GM18873 (cell line): ENCODE results near the gene GPR32.
"Not testable (repeated sequence)": the region's sequence is repeated elsewhere in the genome, so short reads cannot be mapped to it uniquely, and the experiment has no call there.

Source experiments
- ATAC-seq: cut with Tn5 transposase; IDR thresholded peaks from one replicate; pipeline ENCODE4 v1.9.1; 2021; ENCODE audit warnings: mild to moderate bottlenecking, moderate library complexity, moderate number of reproducible peaks; ENCODE audit not compliant: unreplicated experiment, low FRiP score

Gene GPR32

DNA sequence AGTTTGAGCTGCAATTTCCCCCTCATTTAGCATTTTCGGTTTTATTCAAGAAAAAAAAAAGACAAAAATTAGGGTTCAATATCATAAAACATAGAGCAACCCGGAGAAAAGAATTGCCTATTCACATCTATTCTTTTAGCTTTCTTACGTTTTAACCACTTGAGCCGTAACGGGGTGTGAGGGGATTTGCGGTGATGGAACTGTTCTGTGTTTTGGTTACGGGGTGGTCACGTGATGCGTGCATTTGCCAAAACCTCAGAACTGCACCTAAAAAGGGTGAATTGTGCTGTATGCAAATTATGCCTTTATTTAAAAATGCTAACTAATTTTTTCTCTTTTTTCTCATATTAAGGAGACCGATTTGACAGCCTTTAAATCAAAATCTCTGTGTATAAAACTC is 25.0 kb upstream of the GPR32 start:
- ATAC-seq, result no peak

DNA sequence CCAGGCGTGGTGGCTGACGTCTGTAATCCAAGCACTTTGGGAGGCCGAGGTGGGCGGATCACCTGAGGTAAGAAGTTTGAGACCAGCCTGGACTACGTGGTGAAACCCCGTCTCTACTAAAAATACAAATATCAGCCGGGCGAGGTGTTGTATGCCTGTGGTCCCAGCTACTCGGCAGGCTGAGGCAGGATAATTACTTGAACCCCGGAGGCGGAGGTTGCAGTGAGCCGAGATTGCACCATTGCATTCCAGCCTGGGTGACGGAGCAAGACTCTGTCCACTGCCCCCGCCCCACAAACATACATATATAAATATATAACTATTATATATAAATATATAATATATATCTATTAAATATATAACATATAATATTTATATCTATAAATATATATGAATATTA is 23.1 kb upstream of the GPR32 start:
- not testable (repeated sequence) for ATAC-seq

DNA sequence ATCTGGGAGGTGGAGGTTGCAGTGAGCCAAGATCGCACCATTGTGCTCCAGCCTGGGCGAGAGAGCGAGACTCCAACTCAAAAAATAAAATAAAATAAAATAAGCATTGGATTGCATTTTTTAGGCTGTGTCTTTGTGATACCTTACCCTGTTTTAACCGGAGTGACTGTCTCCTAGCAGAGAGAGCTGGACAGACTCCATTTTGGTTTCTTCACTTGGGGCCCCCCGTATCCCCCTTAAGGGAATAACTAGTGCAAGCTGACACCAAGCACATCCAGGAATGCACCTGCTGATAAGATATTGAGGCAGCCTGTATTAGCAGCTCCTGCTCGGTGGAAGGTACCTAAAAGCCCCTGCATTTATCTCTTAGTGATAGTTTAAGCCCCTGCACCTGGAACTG is 20.8 kb upstream of the GPR32 start:
- ATAC-seq, result no peak

DNA sequence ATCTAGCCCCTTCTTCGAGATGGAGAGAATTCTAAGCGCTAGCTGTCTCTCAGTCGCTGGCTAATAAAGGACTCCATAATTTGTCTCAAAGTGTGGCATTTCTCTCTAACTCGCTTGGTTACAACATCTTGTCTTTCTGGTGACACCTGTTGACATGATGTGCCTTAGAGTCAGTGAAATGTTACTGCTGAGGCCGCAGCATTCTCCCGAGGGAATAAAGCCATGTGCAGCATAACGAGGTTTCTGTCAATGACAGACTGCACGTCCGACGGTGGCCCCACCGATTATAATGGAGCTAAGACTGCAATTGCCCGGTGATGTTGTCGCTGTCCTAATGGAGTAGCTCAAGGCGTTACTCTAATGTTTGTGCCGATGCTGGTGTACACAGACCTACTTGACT is 20.3 kb upstream of the GPR32 start:
- ATAC-seq, result no peak

DNA sequence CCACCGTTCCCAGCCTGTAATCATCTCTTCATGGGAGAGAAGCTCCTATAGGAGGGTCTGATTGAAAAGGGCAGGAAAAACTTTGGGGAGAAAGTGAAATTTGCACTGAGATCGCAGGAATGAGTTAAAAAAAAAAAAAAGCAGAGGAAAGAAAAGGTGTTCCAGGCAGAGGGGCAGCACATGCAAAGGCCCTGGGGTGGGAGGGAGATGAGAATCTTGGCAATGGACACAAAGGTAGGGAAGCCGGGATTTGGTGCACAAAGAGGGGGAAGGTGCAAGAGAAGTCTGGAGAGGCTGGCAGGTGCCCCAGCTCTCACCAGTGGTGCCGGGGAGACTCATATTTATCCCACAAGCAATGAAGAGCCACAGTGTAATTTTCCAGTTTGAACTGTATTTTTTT is 16.4 kb upstream of the GPR32 start:
- ATAC-seq, result no peak

DNA sequence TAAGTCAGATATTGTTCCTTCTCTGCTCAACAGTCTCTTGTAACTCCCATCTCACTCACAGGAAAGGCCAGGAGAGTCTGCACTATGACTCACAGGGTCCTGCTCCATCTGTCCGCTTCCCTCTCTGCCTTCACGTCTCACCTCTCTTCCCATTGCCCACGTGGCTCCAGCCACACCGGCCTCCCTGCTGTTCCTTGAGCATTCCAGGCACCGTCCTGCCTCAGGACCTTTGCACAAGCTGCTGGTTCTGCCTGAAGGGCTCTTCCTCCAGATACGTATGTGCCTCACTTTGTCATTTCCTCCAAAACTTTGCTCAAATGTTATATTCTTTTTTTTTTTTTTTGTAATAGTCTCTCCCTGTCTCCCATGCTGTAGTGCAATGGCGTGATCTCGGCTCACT is 14.0 kb upstream of the GPR32 start:
- not testable (repeated sequence) for ATAC-seq

DNA sequence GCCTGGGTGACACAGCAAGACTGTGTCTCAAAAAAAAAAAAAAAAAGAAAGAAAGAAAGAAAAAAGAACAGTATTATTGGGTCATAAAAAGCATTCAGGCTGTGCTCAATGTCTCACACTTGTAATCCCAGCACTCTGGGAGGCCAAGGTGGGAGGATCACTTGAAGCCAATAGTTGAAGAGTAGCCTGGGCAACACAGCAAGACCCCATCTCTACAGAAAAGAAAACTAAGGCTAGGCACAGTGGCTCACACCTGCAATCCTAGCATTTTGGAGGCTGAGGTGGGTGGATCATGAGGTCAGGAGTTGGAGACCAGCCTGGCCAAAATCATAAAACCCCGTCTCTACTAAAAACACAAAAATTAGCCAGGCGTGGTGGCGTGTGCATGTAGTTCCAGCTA is 12.6 kb upstream of the GPR32 start:
- ATAC-seq, result not testable (repeated sequence)

DNA sequence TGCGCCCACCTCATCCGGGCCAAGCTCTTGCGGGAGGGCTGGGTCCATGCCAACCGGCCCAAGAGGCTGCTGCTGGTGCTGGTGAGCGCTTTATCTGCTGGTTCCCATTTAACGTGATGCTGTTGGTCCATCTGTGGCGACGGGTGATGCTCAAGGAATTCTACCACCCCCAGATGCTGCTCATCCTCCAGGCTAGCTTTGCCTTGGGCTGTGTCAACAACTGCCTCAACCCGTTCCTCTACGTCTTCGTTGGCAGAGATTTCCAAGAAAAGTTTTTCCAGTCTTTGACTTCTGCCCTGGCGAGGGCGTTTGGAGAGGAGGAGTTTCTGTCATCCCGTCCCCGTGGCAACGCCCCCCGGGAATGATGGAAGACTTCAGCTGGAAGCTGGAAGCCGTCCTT is 11.2 kb upstream of the GPR32 start:
- ATAC-seq, result not testable (repeated sequence)

DNA sequence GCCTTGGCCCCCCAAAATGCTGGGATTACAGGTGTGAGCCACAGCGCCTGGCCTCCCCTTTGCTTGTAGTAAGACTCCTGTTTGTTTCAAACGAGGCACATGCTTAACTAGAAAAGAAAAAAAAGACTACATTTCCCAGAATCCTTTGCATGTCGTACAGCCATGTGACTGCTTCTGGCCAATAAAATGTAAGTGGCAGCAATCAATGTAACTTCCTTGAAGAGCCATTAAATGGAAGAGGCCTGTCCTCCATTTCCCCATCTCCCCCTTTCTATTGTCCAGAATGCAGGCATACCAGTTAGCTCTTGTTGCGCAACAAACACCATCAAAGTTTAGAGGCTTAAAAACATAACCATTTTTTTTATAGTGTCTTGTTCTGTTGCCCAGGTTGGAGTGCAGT is 10.4 kb upstream of the GPR32 start:
- ATAC-seq, result no peak

DNA sequence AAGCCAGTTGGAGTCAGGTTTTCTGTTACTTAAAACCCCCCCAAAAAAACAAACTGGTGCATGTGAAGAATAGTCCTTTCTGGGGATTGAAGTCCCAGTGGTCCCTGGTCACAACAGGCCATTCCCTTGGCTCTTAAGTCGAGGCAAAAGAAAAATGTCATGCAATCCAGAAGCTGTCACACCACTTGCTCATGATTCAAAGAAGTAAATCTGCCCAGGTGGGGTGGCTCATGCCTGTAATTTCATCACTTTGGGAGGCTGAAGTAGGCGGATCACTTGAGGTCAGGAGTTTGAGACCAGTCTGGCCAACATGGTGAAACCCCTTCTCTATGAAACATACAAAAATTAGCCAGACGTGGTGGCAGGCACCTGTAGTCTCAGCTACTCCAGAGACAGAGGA is 8.8 kb upstream of the GPR32 start:
- not testable (repeated sequence) for ATAC-seq

DNA sequence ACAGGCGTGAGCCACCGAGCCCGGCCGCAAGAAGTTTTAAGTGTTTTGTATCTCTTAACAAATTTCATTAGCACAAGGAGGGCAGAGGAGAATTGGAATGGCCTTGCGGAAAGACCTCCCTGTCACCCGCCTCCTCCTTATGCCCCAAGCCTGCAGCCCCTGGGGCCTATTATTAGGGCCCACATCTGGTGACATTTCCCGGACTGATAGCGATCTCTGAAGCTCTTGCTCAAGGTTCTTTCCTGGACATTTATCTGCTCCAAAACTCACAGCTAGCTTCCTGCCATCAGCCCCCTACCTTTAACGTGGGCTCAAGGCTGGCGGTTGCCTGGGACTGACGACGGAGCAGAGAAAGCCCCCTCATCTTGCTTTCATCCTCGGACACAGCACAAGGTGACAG is 6.7 kb upstream of the GPR32 start:
- not testable (repeated sequence) for ATAC-seq

DNA sequence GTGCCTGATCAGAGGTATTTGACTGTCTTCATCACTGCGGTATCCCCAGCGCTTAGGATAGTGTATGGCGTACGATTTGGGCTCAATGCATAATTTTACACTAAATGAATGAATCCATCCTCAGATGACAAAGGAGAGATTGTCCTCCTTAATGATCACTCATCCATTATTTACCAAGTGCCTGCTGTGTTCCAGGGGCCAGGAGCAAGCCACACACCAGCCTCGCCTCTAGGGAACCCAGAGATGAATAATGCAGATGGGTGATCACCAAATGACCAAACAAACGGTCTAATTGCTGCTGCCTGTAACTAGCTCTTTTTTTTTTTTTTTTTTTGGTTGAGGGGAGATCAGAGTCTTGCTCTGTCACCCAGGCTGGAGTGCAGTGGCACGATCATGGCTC is 5.9 kb upstream of the GPR32 start:
- ATAC-seq, result no peak

DNA sequence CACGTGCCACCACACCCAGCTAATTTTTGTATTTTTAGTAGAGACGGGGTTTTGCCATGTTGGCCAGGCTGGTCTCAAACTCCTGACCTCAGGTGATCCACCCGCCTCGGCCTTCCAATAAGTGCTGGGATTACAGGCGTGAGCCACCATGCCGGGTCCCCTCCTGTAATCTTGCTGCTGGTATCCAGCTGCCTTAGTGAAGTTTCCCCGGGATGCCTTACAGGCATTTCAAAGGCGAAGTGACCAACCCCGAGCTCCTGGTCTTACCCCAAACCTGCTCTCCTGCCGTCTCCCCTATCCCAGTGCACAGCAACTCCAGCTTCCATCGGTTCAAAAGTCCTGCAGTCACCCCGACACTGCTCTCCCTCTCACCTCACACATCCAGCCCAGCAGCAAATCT is 3.5 kb upstream of the GPR32 start:
- not testable (repeated sequence) for ATAC-seq

DNA sequence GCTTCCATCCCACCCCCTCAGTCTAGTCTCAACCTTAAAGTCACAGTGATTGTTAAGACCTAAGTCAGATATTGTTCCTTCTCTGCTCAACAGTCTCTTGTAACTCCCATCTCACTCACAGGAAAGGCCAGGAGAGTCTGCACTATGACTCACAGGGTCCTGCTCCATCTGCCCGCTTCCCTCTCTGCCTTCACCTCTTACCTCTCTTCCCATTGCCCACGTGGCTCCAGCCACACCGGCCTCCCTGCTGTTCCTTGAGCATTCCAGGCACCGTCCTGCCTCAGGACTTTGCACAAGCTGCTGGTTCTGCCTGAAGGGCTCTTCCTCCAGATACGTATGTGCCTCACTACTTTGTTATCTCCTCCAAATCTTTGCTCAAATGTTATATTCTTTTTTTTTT is 3.0 kb upstream of the GPR32 start:
- not testable (repeated sequence) for ATAC-seq

DNA sequence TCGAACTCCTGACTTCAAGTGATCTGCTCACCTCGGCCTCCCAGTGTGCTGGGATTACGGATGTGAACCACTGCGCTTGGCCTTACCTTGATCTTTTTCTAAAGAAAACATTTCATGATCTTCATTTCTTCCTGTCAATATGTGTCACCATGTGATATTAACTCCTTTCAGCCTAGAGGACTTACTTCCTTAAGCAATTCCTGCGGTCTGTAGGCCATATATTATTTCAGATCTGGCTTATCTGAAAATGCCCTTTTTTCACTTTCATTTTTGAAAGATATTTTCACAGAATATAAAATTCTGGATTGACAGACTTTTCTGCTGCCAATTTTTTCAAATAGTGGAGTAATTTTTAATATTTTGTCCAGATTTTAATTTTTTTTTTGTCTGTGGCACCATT is 2.0 kb upstream of the GPR32 start:
- no peak for ATAC-seq

DNA sequence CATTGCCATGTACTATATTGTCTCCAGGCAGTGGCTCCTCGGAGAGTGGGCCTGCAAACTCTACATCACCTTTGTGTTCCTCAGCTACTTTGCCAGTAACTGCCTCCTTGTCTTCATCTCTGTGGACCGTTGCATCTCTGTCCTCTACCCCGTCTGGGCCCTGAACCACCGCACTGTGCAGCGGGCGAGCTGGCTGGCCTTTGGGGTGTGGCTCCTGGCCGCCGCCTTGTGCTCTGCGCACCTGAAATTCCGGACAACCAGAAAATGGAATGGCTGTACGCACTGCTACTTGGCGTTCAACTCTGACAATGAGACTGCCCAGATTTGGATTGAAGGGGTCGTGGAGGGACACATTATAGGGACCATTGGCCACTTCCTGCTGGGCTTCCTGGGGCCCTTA is 624 bp downstream of the GPR32 start:
- ATAC-seq, result no peak

DNA sequence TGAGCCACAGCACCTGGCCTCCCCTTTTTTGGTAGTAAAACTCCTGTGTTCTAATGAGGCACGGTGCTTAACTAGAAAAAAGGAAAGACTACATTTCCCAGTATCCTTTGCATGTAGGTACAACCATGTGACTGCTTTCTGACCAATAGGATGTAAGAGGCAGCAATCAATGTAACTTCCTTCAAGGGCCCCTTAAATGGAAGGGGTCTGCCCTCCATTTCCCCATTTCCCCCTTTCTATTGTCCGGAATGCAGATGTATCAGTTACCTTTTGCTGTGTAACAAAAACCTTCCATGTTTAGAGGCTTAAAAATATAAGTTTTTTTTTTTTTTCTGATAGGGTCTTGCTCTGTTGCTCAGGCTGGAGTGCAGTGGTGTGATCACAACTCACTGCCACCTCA is 2.2 kb downstream of the GPR32 start:
- no peak for ATAC-seq

DNA sequence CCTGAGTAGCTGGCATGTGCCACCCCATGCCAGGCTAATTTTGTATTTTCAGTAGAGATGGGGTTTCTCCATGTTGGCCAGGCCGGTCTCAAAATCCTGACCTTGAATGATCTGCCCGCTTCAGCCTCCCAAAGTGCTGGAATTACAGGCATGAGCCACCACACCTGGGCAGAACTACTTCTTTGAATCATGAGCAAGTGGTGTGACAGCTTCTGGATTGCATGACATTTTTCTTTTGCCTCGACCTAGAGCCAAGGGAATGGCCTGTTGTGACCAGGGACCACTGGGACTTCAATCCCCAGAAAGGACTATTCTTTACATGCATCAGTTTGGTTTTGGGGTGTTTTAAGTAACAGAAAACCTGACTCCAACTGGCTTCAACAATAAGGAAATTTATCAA is 2.6 kb downstream of the GPR32 start:
- not testable (repeated sequence) for ATAC-seq

DNA sequence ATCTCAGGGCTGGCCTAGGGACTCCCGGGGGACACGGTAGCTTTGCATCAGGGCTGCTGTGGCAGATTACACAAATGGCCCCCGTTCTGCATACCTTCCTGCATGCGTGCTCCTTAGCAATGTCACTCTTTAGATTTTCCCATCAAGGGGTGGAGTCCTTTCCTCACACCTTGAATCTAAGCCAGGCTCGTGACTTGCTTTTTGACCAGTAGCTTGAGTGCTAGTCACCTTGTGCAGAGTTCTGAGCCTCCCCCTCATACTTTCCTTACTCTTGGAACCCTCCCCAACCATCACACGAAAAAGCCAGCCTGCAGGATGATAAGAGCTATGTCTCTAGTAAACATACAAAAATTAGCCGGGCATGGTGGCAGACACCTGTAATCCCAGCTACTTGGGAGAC is 3.2 kb downstream of the GPR32 start:
- not testable (repeated sequence) for ATAC-seq

DNA sequence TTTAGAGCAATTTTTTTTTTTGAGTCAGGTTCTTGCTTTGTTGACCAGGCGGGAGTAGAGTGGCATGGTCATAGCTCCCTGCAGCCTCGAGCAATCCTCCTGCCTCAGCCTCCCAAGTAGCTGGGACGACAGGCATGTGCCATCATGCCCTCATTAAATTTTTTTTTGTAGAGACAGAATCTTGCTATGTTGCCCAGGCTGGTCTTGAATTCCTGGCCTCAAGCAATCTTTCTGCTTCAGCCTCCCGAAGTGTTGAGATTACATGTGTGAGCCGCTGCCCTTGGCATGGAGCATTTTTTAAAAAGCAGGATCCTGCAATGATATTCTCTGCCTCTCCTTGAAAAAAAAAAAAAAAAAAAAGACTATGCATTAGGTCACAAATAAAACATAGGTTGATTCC is 5.9 kb downstream of the GPR32 start:
- no peak for ATAC-seq

DNA sequence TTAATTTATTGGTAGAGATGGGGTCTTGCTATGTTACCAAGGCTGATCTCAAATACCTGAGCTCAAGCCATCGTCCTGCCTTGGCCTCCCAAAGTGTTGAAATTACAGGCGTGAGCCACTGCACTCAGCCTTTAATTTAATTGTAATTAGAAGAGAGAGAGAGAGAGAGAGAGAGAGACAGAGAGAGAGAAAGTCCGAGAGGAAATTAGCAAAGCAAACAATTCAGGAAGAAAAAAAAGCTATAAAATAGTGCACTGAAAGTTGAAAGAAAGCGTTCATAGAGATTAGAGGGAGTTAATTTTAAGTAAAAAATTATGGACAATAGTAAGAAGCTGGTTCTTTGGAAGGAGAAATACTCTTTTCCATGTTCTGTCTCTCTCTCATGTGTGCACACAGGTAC is 7.0 kb downstream of the GPR32 start:
- ATAC-seq, result no peak

DNA sequence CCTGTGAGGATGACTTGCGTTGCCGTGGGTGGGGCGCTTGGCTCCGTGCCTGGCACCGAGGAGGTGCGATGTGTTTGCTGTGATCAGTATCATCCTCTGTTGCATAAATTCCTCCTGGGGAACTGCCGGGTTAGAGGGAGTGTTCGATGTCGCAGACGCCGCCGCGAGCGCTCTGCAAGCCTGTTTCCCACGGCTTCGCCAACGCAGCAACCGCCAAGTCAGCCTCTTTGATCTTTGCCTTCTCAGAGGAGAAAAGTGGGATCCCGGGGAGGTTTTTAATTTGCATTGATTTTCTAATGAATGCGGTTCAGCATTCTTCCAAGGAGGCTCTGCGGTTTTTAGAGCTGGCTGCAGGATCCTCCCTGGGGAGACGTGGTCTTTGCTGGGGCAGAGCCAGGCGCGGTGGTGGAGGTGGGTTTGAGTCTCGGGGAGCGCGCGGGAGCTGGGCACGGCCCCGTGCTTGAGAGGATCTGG is 7.6 kb downstream of the GPR32 start:
- ATAC-seq, result no peak

DNA sequence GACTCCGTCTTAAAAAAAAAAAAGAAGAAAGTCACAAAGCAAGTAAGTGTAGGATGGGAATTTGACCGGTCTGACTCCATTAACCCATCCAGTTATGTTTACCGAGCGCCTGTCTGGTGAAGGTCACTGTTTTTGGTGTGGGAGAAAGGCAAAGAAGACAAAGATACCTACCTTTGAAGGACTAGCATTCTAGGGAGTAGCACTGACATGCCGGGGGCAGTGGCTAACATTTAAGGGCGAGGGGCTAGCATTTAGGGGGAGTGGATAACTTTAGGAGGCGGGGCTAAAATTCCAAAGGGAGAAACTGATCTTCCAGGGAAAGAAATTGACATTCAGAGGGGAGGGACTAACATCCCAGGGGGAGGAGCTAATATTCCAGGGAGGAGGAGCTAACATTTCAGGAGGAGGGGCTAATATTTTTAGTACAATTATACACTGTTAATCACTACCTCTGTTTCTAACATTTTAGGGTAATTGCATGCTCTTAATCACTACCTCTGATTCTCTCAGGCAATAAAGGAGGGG is 8.7 kb downstream of the GPR32 start:
- ATAC-seq, result no peak
